GM10248 (cell line): Measurements from ENCODE around the gene C4orf46.

Experiments
- CTCF ChIA-PET: fragments of 300-600 bp; sonication (Branson Sonifier 250); formaldehyde crosslinking; extraction: SDS; loops from one replicate; lab custom pipeline; 2021; ENCODE audit warnings: antibody characterized with exemption; lab: Yijun Ruan, JAX
- POLR2A ChIA-PET: fragments of 350-650 bp; sonication (Branson Sonifier 250); formaldehyde crosslinking; extraction: SDS; loops from one replicate; lab custom pipeline; 2020; ENCODE audit warnings: antibody characterized with exemption; lab: Yijun Ruan, JAX
- DNase-seq: peaks from one replicate; pipeline ENCODE4 v3.0.0; 2012; ENCODE audit errors: extremely low spot score
- TF ChIP-seq, protein P1 (sequence below): IDR thresholded peaks from 2 replicates; pipeline ENCODE4 v1.5.1; 2012; ENCODE audit warnings: mild to moderate bottlenecking, low read depth; ENCODE audit errors: extremely low read depth, missing control alignments, control extremely low read depth

The C4orf46 gene

DNA sequence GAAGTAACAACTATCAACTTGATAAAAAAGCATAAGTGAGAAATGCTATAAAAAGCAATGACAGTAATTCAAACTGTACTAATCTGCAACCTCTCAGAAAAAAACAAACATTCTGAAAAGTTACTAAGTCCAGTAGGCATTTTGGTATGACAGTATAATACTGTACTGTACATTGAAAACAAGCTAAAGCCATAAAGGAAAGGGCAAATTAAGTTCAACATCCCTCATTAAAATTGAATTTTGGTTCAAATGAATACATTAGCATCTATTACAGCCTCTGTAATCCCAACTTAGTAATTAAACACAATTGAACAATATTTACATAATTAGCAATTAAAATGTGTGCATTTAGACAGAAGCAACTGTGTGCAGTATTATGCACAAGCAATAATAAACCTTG, 53.7 kb downstream of the C4orf46 start:
- POLR2A ChIA-PET: no interaction called here
- TF ChIP-seq, protein P1, sequence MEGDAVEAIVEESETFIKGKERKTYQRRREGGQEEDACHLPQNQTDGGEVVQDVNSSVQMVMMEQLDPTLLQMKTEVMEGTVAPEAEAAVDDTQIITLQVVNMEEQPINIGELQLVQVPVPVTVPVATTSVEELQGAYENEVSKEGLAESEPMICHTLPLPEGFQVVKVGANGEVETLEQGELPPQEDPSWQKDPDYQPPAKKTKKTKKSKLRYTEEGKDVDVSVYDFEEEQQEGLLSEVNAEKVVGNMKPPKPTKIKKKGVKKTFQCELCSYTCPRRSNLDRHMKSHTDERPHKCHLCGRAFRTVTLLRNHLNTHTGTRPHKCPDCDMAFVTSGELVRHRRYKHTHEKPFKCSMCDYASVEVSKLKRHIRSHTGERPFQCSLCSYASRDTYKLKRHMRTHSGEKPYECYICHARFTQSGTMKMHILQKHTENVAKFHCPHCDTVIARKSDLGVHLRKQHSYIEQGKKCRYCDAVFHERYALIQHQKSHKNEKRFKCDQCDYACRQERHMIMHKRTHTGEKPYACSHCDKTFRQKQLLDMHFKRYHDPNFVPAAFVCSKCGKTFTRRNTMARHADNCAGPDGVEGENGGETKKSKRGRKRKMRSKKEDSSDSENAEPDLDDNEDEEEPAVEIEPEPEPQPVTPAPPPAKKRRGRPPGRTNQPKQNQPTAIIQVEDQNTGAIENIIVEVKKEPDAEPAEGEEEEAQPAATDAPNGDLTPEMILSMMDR: no peak
- CTCF ChIA-PET: interaction anchor here (2.0 kb wide), 1 partner anchor 122 kb away, joined by 7 read pairs; no protein-coding TSS in a partner anchor
- no peak for DNase-seq
